ENCODE data around the gene ADAMTS1. TPM values are rescaled to one million over a fixed set of nuclear protein-coding genes. Genes with fewer than 3 reads are reported as not detected.

Gene ADAMTS1
- total and polyA plus RNA-seq, 7 experiments from 2014 or later = 0.48 to 7.6 (median 0.71) TPM; not detected in 2

GRCh38 chr21:26846036-26846931, 1.1 kb upstream of the ADAMTS1 start:
- H3K4me1 Mint-ChIP-seq = peaks cover 31 to 39% (median 34%) of the 10 kb centered on the region in 7 donors
- peaks cover 0 to 16% of the 10 kb centered on the region in 2 donors for H3K27me3 ChIP-seq (ENCODE audit: control insufficient read depth in 2 of 2, insufficient read depth in 2 of 2, low read length in 2 of 2)
- H3K4me3 ChIP-seq (ENCODE audit: low read length) = peak overlapping the region; percentile 22
- H3K9me3 ChIP-seq (ENCODE audit: control insufficient read depth in 2 of 3, low read length in 3 of 3) = no peaks in the 10 kb centered on the region
- peak in 2 of 9 donors; percentile 5 to 30 for DNase-seq
- no peak for ATAC-seq
- H3K36me3 ChIP-seq (ENCODE audit: control insufficient read depth in 2 of 3, insufficient read depth in 3 of 3, low read length in 3 of 3) = no peaks in the 10 kb centered on the region
- ChIA-PET CTCF (interaction anchor here (3.3 kb wide), 1 partner anchor 1899 kb away, joined by 23 read pairs; no protein-coding TSS in a partner anchor), POLR2A (no interaction called here)
- H3K4me3 Mint-ChIP-seq = peak overlapping the region; percentile 69 to 89 (median 82)
- H3K4me1 ChIP-seq (ENCODE audit: control insufficient read depth in 2 of 2, insufficient read depth in 2 of 2, low read length in 2 of 2) = peaks cover 3 to 11% of the 10 kb centered on the region in 2 donors
- intact Hi-C loops (cut with micrococcal nuclease) = loop anchor here (5.0 to 10.0 kb wide), 8 partner anchors 716 to 1989 kb away; partner anchors contain the start of gene MRPL39 (in 2 of the 2)
- peaks cover 0 to 5% (median 0%) of the 10 kb centered on the region in 5 donors for H3K36me3 Mint-ChIP-seq
- no peak overlapping the region for H3K27ac ChIP-seq (ENCODE audit: low read depth, low read length)
- H3K27ac Mint-ChIP-seq = peak overlapping the region in 3 of 9 donors; percentile 12 to 67 (median 46)
- peaks cover 62 to 73% (median 66%) of the 10 kb centered on the region in 5 donors for H3K27me3 Mint-ChIP-seq
- peaks cover 0 to 7% (median 0%) of the 10 kb centered on the region in 11 donors for H3K9me3 Mint-ChIP-seq

DNA sequence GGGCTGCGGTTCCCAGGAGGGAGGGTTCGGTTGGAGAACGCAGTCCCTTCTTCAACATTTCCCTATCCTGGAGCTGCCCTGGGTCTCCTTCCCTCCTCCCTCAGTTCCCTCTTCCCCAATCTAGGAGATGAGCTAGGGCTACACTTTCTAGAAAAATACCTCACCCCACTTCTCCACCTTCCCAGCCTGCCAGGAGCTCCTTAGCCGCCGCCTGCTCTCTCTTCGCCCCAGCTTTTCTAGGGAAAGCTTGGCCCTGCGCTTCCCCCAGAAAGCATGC, 488 bp upstream of the ADAMTS1 start:
- ATAC-seq (no peak), DNase-seq (peak in 1 of 9 donors; percentile 5)
- intact Hi-C loops (cut with micrococcal nuclease) = loop anchor here (5.0 to 10.0 kb wide), 8 partner anchors 717 to 1989 kb away; partner anchors contain the start of gene MRPL39 (in 2 of the 2)
- Histone ChIP-seq H3K4me1 (ENCODE audit: control insufficient read depth in 2 of 2, insufficient read depth in 2 of 2, low read length in 2 of 2) (peaks cover 3 to 11% of the 10 kb centered on the region in 2 donors), H3K9me3 (ENCODE audit: control insufficient read depth in 2 of 3, low read length in 3 of 3) (no peaks in the 10 kb centered on the region), H3K4me3 (ENCODE audit: low read length) (peak overlapping the region; percentile 22), H3K36me3 (ENCODE audit: control insufficient read depth in 2 of 3, insufficient read depth in 3 of 3, low read length in 3 of 3) (no peaks in the 10 kb centered on the region), H3K27ac (ENCODE audit: low read depth, low read length) (no peak overlapping the region), H3K27me3 (ENCODE audit: control insufficient read depth in 2 of 2, insufficient read depth in 2 of 2, low read length in 2 of 2) (peaks cover 0 to 16% of the 10 kb centered on the region in 2 donors)
- peaks cover 31 to 41% (median 34%) of the 10 kb centered on the region in 7 donors for H3K4me1 Mint-ChIP-seq
- POLR2A ChIA-PET = no interaction called here
- peaks cover 0 to 7% (median 0%) of the 10 kb centered on the region in 11 donors for H3K9me3 Mint-ChIP-seq
- H3K4me3 Mint-ChIP-seq = peak overlapping the region; percentile 69 to 89 (median 82)
- H3K27me3 Mint-ChIP-seq = peaks cover 64 to 71% (median 67%) of the 10 kb centered on the region in 5 donors
- peak overlapping the region in 2 of 9 donors; percentile 46 to 67 for H3K27ac Mint-ChIP-seq
- CTCF ChIA-PET = no interaction called here
- peaks cover 0 to 9% (median 0%) of the 10 kb centered on the region in 5 donors for H3K36me3 Mint-ChIP-seq

GRCh38 chr21:26844258-26845065, 747 bp downstream of the ADAMTS1 start:
- CTCF ChIA-PET = no interaction called here
- Histone ChIP-seq H3K27me3 (ENCODE audit: control insufficient read depth in 2 of 2, insufficient read depth in 2 of 2, low read length in 2 of 2) (peaks cover 0 to 16% of the 10 kb centered on the region in 2 donors), H3K27ac (ENCODE audit: low read depth, low read length) (no peak overlapping the region), H3K9me3 (ENCODE audit: control insufficient read depth in 2 of 3, low read length in 3 of 3) (no peaks in the 10 kb centered on the region), H3K4me1 (ENCODE audit: control insufficient read depth in 2 of 2, insufficient read depth in 2 of 2, low read length in 2 of 2) (peaks cover 3 to 11% of the 10 kb centered on the region in 2 donors), H3K36me3 (ENCODE audit: control insufficient read depth in 2 of 3, insufficient read depth in 3 of 3, low read length in 3 of 3) (no peaks in the 10 kb centered on the region), H3K4me3 (ENCODE audit: low read length) (no peak overlapping the region)
- peaks cover 0 to 19% (median 0%) of the 10 kb centered on the region in 5 donors for H3K36me3 Mint-ChIP-seq
- peak overlapping the region; percentile 75 to 89 (median 82) for H3K4me3 Mint-ChIP-seq
- POLR2A ChIA-PET = no interaction called here
- H3K27ac Mint-ChIP-seq = peak overlapping the region in 1 of 9 donors; percentile 84
- H3K9me3 Mint-ChIP-seq = peaks cover 0 to 8% (median 0%) of the 10 kb centered on the region in 11 donors
- ATAC-seq (no peak), DNase-seq (peak in 4 of 9 donors; percentile 2 to 38 (median 7))
- intact Hi-C loops (cut with micrococcal nuclease) = loop anchor here (5.0 to 10.0 kb wide), 8 partner anchors 718 to 1990 kb away; partner anchors contain the start of gene MRPL39 (in 2 of the 2)
- H3K27me3 Mint-ChIP-seq = peaks cover 73 to 82% (median 75%) of the 10 kb centered on the region in 5 donors
- peaks cover 32 to 49% (median 41%) of the 10 kb centered on the region in 7 donors for H3K4me1 Mint-ChIP-seq

GRCh38 chr21:26843933-26844257, 1.3 kb downstream of the ADAMTS1 start:
- DNase-seq (no peak), ATAC-seq (no peak)
- H3K4me1 Mint-ChIP-seq = peaks cover 32 to 49% (median 41%) of the 10 kb centered on the region in 7 donors
- Histone ChIP-seq H3K36me3 (ENCODE audit: control insufficient read depth in 2 of 3, insufficient read depth in 3 of 3, low read length in 3 of 3) (no peaks in the 10 kb centered on the region), H3K27me3 (ENCODE audit: control insufficient read depth in 2 of 2, insufficient read depth in 2 of 2, low read length in 2 of 2) (peaks cover 0 to 12% of the 10 kb centered on the region in 2 donors), H3K4me3 (ENCODE audit: low read length) (peak overlapping the region; percentile 32), H3K9me3 (ENCODE audit: control insufficient read depth in 2 of 3, low read length in 3 of 3) (no peaks in the 10 kb centered on the region), H3K27ac (ENCODE audit: low read depth, low read length) (no peak overlapping the region), H3K4me1 (ENCODE audit: control insufficient read depth in 2 of 2, insufficient read depth in 2 of 2, low read length in 2 of 2) (peaks cover 3 to 11% of the 10 kb centered on the region in 2 donors)
- POLR2A ChIA-PET = no interaction called here
- intact Hi-C loops (cut with micrococcal nuclease) = loop anchor here (1.0 to 10.0 kb wide), 6 partner anchors 9 to 1991 kb away; partner anchors contain the start of gene MRPL39 (in 1 of the 2)
- CTCF ChIA-PET = no interaction called here
- H3K27ac Mint-ChIP-seq = peak overlapping the region in 3 of 9 donors; percentile 60 to 84 (median 69)
- H3K9me3 Mint-ChIP-seq = peaks cover 0 to 8% (median 0%) of the 10 kb centered on the region in 11 donors
- peaks cover 0 to 19% (median 0%) of the 10 kb centered on the region in 5 donors for H3K36me3 Mint-ChIP-seq
- peak overlapping the region; percentile 75 to 89 (median 82) for H3K4me3 Mint-ChIP-seq
- peaks cover 72 to 87% (median 74%) of the 10 kb centered on the region in 5 donors for H3K27me3 Mint-ChIP-seq

- peaks cover 0 to 8% (median 0%) of the 10 kb centered on the region in 11 donors for H3K9me3 Mint-ChIP-seq
Measured at GRCh38 chr21:26842974-26843932, 2.0 kb downstream of the ADAMTS1 start.

More at GRCh38 chr21:26842974-26843932, 2.0 kb downstream of the ADAMTS1 start:
- Histone ChIP-seq H3K27ac (ENCODE audit: low read depth, low read length) (no peak overlapping the region), H3K4me3 (ENCODE audit: low read length) (peak overlapping the region; percentile 32), H3K4me1 (ENCODE audit: control insufficient read depth in 2 of 2, insufficient read depth in 2 of 2, low read length in 2 of 2) (peaks cover 3 to 11% of the 10 kb centered on the region in 2 donors), H3K36me3 (ENCODE audit: control insufficient read depth in 2 of 3, insufficient read depth in 3 of 3, low read length in 3 of 3) (no peaks in the 10 kb centered on the region), H3K9me3 (ENCODE audit: control insufficient read depth in 2 of 3, low read length in 3 of 3) (no peaks in the 10 kb centered on the region), H3K27me3 (ENCODE audit: control insufficient read depth in 2 of 2, insufficient read depth in 2 of 2, low read length in 2 of 2) (peaks cover 0 to 9% of the 10 kb centered on the region in 2 donors)
- Mint-ChIP-seq H3K36me3 (peaks cover 0 to 21% (median 0%) of the 10 kb centered on the region in 5 donors), H3K4me3 (peak overlapping the region; percentile 75 to 89 (median 82)), H3K4me1 (peaks cover 32 to 49% (median 41%) of the 10 kb centered on the region in 7 donors), H3K27me3 (peaks cover 66 to 87% (median 75%) of the 10 kb centered on the region in 5 donors), H3K27ac (peak overlapping the region in 3 of 9 donors; percentile 60 to 84 (median 69))
- DNase-seq (peak in 5 of 9 donors; percentile 16 to 55 (median 28)), ATAC-seq (peak; percentile 62)
- ChIA-PET CTCF (interaction anchor here (0.7 kb wide), 1 partner anchor 10 kb away, joined by 3 read pairs; no protein-coding TSS in a partner anchor), POLR2A (no interaction called here)
- intact Hi-C loops (cut with micrococcal nuclease) = loop anchor here (1.0 to 10.0 kb wide), 6 partner anchors 8 to 1992 kb away; partner anchors contain the start of gene MRPL39 (in 1 of the 2)

Measured in naive thymus-derived CD4-positive, alpha-beta T cell (primary cell).